Measurements from ENCODE around the gene ZXDB. TPM values are rescaled to one million over a fixed set of nuclear protein-coding genes. Genes with fewer than 3 reads are reported as not detected.

ZXDB gene
- polyA plus RNA-seq, 10 donors: 5.0 to 7.3 (median 5.9) TPM

Other genes with a start within 250 kb of the ZXDB start
- not detected for gene NLRP2B, start 88.2 kb downstream of the ZXDB start, polyA plus RNA-seq (ENCODE audit: insufficient read length in 10 of 10)

Measured in muscle of back (tissue), 10 donors.